ENCODE data around the gene TCF15. TPM values are rescaled to one million over a fixed set of nuclear protein-coding genes. Genes with fewer than 3 reads are reported as not detected.

TCF15 gene
- total RNA-seq, 1 donor, result not detected

DNA sequence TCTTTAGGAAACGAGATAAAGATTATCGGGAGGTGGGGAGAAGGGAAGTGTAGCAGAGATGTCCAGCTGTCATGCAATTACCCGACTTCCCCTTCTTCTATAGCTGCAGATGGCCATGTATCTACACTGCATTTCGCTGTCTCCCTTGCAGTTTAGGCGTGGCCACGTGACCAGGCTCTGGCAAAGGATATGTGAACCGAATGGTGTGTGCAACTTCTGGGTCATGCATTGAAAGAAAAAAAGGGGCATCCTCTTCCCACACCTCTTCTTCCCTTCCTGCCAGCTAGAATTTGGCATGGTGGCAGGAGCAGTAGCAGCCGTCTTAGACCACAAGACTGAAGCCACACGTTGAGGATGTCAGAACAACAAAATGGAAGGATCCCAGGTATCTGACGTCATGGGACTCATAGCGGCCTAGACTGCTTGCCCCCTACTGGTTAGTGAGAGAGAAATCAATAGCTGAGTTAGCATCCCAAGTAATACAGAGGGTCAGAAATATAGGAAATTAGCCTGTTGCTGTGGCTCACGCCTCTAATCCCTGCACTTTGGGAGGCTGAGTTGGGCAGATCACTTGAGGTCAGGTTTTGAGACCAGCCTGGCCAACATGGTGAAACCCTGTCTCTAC is 32.8 kb downstream of the TCF15 start:
- peak; percentile 38 for TF ChIP-seq CTCF (IDR thresholded peaks at IDR 0.05; ENCODE audit: insufficient read depth, low read depth, low read length)
- DNase-seq (ENCODE audit: low read depth), result peak; percentile 15
- H3K4me3 ChIP-seq (ENCODE audit: low read depth, low read length), result no peak overlapping the region

DNA sequence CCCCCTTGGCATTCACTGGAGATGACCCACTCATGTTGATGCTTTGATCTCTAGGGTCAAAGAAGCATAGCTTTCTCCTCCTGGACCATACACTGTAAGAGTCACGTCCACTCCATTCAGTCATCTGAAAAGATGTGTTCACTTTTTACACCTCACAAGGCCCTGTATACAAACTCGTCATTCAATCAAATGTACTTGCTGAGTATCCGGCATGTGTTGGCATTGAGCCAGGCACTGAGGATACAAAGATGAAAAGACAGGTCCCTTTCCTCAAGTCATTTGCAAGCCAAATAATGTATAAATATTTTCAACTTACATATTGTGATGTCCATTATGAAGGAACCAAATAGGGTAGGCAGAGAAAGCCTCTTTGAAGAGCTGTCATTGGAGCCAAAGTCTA is 34.0 kb downstream of the TCF15 start:
- H3K4me3 ChIP-seq (ENCODE audit: low read depth, low read length), result no peak overlapping the region
- TF ChIP-seq CTCF (IDR thresholded peaks at IDR 0.05; ENCODE audit: insufficient read depth, low read depth, low read length), result no peak
- no peak for DNase-seq (ENCODE audit: low read depth)

DNA sequence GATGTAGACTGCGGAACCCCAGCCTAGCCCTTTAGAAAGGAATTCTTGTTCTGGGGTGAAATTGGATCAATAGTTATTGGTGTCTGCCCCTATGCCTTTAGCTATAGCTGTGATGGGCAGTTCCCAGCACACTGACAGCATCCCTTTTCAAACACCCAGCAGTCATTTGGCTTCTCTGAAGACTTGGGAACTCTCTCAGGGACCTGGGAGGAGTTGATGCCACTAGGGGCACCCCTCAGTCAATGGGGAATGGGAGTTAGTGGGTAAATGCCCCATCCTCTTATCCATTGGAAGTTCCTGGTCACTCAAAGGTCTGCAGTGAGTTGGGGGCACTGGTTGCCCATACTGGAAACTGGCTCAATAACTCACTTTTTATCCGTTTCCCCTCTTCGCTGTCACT is 34.9 kb downstream of the TCF15 start:
- no peak overlapping the region for H3K4me3 ChIP-seq (ENCODE audit: low read depth, low read length)
- TF ChIP-seq CTCF (IDR thresholded peaks at IDR 0.05; ENCODE audit: insufficient read depth, low read depth, low read length), result no peak
- no peak for DNase-seq (ENCODE audit: low read depth)

DNA sequence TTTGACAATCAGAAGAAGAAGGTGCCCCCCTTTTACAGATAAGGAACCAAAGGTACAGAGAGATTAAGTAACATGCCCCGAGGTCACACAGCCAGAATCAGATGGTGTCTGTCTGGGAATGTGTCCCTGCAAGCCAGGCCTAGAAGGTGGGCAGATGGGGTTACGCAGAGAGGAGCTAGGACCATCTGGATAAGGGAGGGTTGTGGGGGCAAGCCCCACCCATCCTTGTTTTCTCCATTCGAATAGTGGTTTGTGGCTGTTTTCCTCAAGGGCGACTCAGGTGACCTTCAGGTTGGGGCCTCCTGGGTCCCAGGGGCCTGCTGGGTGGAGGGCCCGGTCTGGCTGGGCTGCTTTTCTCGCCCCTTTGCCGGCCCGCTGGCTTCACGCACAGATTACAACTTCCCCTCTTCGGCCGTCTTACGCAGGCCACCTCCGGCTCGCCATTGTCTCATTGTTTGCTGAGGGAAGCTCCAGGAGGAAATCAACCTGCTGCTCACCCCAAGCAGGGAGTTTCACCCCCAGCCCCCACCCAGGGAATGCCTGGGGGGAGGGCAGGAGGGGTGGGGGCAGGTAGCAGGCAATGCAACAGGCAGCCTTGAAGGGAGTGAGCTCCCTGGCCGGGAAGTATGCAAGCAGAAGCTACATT is 35.7 kb downstream of the TCF15 start:
- TF ChIP-seq CTCF (IDR thresholded peaks at IDR 0.05; ENCODE audit: insufficient read depth, low read depth, low read length), result no peak
- DNase-seq (ENCODE audit: low read depth), result no peak
- H3K4me3 ChIP-seq (ENCODE audit: low read depth, low read length), result no peak overlapping the region

- TF ChIP-seq CTCF (IDR thresholded peaks at IDR 0.05; ENCODE audit: insufficient read depth, low read depth, low read length), result no peak
- no peak for DNase-seq (ENCODE audit: low read depth)
- no peak overlapping the region for H3K4me3 ChIP-seq (ENCODE audit: low read depth, low read length)
Observed at GRCh38 chr20:573414-574296, 36.5 kb downstream of the TCF15 start.

- DNase-seq (ENCODE audit: low read depth), result no peak
- no peak overlapping the region for H3K4me3 ChIP-seq (ENCODE audit: low read depth, low read length)
- TF ChIP-seq CTCF (IDR thresholded peaks at IDR 0.05; ENCODE audit: insufficient read depth, low read depth, low read length), result no peak
Observed at GRCh38 chr20:572727-573126, 37.4 kb downstream of the TCF15 start.
